HPDE6-E6E7 (cell line): ENCODE results near the gene CHST5.

Experiments
- DNase-seq: peaks from one replicate; pipeline ENCODE4 v3.0.0; 2011; ENCODE audit warnings: missing footprints; ENCODE audit errors: extremely low spot score

CHST5 gene

GRCh38 chr16:75535901-75536300 is at the start of gene CHST5:
Gene CHST5 (minus strand): TSS chr16:75536108. CDS start chr16:75530384, 5,724 bp downstream.
- DNase-seq, result no peak

- no peak for DNase-seq
Measured at GRCh38 chr16:75584108-75584507, 48.2 kb upstream of the CHST5 start.

GRCh38 chr16:75579281-75579834 is 43.5 kb upstream of the CHST5 start:
- no peak for DNase-seq

GRCh38 chr16:75578725-75579124 is 42.8 kb upstream of the CHST5 start:
- DNase-seq, result no peak

- DNase-seq, result no peak
Measured at GRCh38 chr16:75578212-75578611, 42.3 kb upstream of the CHST5 start.

- no peak for DNase-seq
Measured at GRCh38 chr16:75576384-75576811, 40.5 kb upstream of the CHST5 start.

- DNase-seq, result no peak
Measured at GRCh38 chr16:75575958-75576357, 40.0 kb upstream of the CHST5 start.

- DNase-seq, result no peak
Measured at GRCh38 chr16:75573955-75574354, 38.0 kb upstream of the CHST5 start.

- DNase-seq, result no peak
Measured at GRCh38 chr16:75572864-75573542, 37.1 kb upstream of the CHST5 start.

GRCh38 chr16:75570396-75571065 is 34.6 kb upstream of the CHST5 start:
- DNase-seq, result no peak

- DNase-seq, result no peak
Measured at GRCh38 chr16:75567911-75568310, 32.0 kb upstream of the CHST5 start.

- no peak for DNase-seq
Measured at GRCh38 chr16:75566758-75567255, 30.9 kb upstream of the CHST5 start.

- peak; percentile 85 for DNase-seq
Measured at GRCh38 chr16:75566040-75566757, 30.3 kb upstream of the CHST5 start, which contains the start of gene GABARAPL2. Gene GABARAPL2 (plus strand): TSS chr16:75566379. CDS start chr16:75566487, 108 bp downstream.

- DNase-seq, result no peak
Measured at GRCh38 chr16:75565640-75566039, 29.7 kb upstream of the CHST5 start.

GRCh38 chr16:75559564-75560372 is 23.9 kb upstream of the CHST5 start:
- DNase-seq, result no peak

GRCh38 chr16:75558846-75559401 is 23.0 kb upstream of the CHST5 start:
- DNase-seq, result no peak

- no peak for DNase-seq
Measured at GRCh38 chr16:75556431-75556950, 20.6 kb upstream of the CHST5 start.

- peak; percentile 98 for DNase-seq
Measured at GRCh38 chr16:75555707-75556430, 20.0 kb upstream of the CHST5 start, which contains the start of gene TMEM231. Gene TMEM231 (minus strand): TSS chr16:75556252. CDS start chr16:75556209, 43 bp downstream.

GRCh38 chr16:75555213-75555706 is 19.4 kb upstream of the CHST5 start:
- peak; percentile 93 for DNase-seq

- DNase-seq, result no peak
Measured at GRCh38 chr16:75552951-75553350, 17.0 kb upstream of the CHST5 start.
